Anterior cingulate cortex (tissue), 58 donors: ENCODE results near the gene SGMS1.
"Not testable (repeated sequence)": the region's sequence is repeated elsewhere in the genome, so short reads cannot be mapped to it uniquely, and the experiment has no call there.

Experiments used
- DNase-seq, 58 donors: peaks; one replicate each; lab custom pipeline; 2025; lab: John Stamatoyannopoulos, UW

Gene SGMS1

DNA sequence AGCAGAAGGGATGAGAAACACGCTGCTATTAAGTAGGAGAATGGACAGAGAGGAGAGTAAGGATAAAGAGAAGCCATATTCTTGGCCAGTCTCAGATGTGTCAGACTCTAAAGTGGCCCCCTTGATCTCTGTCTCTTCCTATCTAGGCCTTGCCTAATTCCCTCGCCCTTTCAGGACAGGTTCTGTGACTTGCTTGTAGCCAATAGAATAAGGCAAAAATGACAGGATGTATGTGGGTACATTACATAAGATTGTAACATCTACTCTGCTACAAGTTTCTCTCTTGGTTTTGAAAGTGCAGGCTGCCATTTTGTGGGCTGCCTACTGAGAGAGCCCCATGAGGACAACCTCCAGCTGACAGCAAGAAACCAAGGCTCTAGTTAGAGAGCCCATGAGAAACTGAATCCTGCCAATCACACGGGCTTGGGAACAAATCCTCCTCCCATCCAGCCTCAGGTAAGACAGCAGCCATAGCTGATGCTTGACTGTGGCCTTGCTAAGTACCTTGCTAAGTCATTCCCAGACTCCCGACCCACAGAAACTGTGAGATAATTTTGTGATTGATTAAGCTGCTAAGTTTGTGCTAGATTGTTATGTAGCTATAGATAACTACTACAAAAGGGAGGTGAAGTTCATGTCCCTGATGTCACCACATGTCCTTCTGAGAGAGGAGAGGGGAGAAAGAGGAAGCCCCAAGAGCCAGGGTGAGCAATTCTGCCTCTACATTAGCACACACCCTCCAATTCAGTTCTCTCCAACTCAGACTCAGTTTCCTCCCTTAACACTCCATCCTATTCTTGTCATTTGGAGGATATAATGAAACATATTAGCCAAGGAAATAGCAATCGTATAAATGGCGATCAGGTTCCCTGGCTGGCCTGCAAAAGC lies 185.5 kb downstream of the SGMS1 start:
- DNase-seq: no peak

- DNase-seq: no peak
Measured at GRCh38 chr10:50437248-50437647, 186.5 kb downstream of the SGMS1 start.

DNA sequence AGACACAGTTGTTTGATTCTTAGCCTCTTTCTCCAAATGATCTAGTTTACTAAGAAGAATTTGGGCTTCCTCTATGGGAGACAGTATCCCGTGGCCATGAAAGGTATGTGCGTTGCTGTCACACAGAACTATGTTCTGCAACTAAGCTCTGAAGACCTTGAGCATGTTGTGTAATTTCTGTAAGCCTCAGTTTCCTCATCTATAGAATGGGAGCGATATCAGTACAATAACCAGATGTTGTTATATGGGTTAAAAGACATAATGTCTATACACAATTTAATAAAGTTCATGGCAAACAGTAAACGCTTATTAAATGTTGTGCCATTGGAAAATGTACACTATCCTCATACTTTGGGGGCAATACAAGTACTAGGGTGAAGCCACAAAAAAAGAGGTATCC lies 187.0 kb downstream of the SGMS1 start:
- no peak for DNase-seq

DNA sequence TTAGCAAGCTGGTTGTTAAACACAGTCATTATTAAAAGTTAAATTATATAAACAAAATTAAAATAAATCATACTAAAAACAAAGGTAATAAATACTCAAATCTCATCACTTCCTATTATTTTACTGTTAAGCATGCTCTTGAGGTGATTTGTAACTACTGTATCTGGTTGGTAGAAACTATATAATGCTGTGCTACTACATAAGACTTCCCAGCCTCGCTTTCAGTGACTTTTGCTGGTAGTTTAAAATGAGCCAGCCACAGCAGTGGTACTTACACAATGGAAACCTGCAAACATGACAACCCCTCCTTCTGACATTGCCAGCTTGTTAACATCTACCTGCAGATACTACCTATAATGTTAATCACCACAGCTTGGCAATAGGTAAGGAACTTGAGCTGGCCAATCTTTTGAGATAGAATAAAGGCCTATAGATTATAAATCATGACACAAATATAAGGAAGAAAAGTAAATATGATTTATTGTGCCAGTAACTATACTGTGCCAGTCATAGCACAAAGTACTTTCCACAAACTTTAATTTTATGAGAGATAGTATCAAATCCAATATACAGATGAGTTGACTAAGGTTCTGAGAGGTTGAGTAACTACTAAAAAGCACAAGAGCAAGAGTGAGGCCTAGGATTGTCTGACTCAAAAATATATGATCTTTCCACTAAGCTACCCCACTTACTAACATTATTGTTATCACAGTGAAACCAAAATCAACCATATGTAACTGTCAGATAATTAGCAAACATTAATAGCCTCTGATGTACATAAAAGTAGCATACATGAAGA lies 191.3 kb downstream of the SGMS1 start:
- DNase-seq: no peak

- DNase-seq: no peak
Measured at GRCh38 chr10:50431791-50432190, 192.0 kb downstream of the SGMS1 start.

DNA sequence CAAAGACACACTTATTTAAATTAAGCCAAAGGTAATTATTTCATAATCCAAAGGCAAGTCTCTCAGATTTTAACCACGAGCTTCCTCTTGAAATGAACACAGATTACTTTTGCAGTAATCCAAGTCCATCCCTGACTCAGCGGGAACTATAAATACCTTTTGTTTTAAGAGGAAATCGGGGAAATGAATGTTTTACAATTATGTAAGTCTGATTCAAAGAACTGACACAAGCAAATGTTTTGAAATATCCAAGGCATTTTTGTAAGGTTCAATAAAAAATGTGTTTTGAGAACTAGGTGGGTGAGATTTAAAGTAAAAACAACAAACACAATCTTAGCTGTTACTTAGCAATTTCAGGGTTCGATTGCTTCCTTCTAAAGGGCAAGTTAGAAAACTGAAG lies 192.6 kb downstream of the SGMS1 start:
- no peak for DNase-seq

DNA sequence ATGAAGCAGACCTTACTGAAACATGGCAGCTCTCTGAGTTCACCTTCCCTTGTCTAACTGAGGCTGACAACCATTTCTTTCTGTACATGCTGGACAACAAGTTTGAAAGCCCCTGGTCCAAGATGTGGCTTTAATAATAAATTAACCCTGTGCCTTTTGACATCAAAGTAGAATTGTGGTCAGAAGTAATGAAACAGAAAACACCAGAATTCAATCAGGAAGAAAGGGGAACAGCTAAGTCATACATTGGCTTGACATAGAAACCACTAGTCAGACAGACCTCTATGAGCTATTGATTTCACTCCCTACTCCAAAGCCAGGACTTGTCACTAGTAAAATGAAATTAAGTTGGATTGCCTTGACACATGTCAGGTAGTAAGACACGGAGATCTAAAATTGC lies 197.3 kb downstream of the SGMS1 start:
- no peak for DNase-seq

DNA sequence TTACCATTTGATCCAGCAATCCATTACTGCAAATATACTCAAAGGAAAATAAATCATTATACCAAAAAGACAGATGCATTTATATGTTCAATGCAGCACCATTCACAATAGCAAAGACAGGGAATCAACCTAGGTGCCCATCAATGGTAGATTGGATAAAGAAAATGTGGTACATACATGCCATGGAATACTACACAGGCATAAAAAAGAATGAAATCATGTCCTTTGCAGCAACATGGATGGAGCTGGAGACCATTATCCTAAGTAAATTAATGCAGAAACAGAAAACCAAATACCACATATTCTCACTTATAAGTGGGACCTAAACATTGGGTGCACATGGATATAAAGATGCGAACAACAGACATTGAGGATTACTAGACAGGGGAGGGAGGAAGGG lies 198.5 kb downstream of the SGMS1 start:
- not testable (repeated sequence) for DNase-seq

DNA sequence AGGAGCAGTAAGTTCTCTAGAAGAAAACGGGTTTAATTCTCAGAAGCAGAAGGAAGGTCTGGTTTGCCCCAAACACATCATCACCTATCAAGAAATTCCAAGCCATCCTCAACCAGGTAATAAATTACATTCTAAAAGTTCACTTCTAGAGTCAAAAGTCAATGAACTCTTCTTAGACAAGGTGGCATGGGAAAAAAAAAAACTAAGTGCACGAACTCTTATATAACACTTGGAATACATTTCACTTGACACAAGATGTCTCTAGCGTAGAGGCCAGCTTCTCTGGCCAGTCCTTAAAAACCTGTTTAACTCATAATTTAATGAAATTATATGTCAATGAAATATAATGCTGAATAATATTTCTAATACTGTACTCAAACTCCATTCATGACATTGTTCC lies 200.3 kb downstream of the SGMS1 start:
- no peak for DNase-seq

DNA sequence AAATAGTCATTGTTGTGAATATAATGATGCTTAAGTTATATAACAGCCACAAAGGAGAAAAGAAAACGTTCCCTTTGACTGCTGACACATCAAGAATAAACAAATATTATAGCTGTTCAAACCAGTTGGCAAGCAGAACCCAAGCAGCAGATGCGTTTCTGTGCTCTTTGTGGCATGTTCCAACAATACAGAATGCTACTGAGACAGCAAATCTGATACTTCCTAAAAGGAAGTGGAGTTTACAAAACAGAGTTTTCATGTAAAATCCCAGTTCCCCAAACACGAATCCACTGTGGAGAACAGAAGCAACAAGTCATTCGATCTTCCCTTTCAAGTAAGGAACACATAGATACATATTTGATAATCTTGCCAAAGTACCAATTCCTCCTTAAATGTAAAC lies 201.5 kb downstream of the SGMS1 start:
- peak in 11 of 58 donors; percentile 8 to 55 (median 26) for DNase-seq

DNA sequence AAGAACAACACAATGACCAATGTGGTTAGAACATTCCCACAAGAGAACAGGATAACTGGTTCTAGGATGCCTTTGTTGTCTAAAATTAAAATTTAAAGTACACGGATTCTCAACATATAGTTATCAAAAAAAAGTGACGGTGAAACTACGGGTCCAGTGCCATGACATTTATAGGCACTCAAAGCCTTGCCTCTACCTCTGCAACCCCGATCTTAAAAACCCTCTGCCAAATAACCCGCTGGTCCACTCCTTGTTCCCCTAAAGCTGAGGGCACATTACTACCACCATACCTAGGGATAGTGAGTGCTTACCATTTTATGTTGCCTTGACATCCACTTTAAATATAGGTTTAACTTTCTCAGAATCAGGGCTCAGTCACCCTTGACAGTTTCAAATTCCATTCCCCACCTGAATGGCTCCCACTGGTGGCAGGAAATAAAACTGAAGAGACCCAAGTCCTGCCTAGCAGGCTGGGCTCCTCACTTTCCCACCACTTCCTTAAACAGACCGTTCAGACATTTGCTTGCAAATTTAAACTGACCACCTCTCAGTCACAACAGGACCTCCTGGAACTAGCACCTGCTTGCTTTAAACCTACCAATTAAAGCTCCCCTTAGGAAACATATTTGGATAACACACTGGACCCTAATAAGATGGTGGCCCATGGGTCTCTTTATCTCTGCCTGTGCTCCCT lies 202.6 kb downstream of the SGMS1 start:
- peak in 9 of 58 donors; percentile 8 to 35 (median 18) for DNase-seq

DNA sequence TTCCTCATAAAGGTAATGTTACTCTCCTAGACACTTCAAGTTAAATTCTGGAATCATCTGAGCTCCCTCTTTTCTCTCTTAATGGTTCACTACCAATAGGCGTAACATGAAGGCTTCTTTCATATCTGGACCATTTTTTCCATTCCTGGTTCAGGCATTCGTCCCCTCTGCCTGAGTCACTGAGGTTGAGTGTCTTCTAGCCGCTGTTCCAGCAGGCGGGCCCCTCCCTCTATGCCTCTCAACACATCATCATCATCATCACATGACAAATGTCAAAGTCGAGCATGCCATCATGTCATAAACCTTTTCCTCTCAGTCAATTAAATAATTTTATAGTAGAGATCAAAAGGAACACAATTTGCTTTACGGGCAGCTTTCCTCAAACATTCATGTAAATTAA lies 203.6 kb downstream of the SGMS1 start:
- no peak for DNase-seq

DNA sequence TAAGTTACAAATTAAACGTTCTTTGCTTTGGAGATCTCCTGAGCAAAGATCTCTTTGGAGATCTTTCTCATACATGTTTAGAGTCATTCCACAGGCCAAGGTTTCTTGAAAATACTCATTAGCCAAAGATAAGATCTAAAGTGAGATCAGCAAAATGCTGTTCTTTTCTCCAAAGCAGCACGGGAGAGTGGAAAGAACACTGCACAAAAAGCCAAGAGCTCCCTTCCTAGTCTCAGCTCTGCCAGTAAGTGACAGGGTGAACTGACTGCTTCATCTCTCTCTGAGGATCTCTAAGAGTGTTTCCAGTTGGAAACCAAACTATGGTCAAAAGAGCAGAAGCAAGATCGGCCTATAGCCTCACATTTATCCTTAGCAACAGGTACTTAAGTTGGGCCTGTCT lies 204.0 kb downstream of the SGMS1 start:
- DNase-seq: no peak

- no peak for DNase-seq
Measured at GRCh38 chr10:50419091-50419490, 204.7 kb downstream of the SGMS1 start.

- peak in 36 of 58 donors; percentile 14 to 66 (median 38) for DNase-seq
Measured at GRCh38 chr10:50417886-50418830, 205.6 kb downstream of the SGMS1 start.

DNA sequence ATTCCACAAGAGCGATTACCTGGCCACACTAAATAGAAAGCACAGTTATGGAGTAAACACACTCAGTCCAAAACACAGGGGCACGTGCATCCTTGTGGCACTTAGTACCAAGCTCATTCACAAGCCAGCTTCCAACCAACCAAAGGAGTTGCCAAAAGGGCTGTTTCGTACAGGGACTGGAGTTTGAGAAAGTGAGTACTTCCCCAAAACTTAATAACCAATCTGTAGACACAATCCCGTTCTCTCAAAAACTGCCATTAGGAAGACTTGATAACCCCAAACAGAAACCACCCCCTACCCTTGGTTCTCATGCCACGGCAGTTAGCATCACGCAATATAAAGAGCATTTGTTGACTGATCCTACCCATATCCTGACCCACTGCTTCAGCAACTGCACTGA lies 206.3 kb downstream of the SGMS1 start:
- DNase-seq: peak in 15 of 58 donors; percentile 16 to 59 (median 38)

DNA sequence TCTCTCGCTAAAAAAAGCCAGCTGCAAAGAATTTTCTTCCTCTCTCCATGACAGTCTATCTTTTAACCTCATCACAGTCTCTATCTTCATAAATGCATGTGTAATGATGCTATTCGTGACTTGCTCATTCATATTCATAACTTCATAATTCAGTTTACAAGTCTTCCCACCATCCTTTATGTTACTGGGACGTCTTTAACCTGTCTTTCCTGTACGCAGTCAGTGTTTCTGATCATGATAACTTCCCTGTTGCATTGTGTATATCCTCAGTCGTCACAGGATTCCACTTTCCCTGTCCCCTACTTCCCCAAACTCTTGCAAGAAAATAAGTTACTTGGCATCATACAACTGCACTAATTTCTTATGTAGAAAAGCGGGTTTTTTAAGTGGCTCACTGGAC lies 206.9 kb downstream of the SGMS1 start:
- DNase-seq: no peak

DNA sequence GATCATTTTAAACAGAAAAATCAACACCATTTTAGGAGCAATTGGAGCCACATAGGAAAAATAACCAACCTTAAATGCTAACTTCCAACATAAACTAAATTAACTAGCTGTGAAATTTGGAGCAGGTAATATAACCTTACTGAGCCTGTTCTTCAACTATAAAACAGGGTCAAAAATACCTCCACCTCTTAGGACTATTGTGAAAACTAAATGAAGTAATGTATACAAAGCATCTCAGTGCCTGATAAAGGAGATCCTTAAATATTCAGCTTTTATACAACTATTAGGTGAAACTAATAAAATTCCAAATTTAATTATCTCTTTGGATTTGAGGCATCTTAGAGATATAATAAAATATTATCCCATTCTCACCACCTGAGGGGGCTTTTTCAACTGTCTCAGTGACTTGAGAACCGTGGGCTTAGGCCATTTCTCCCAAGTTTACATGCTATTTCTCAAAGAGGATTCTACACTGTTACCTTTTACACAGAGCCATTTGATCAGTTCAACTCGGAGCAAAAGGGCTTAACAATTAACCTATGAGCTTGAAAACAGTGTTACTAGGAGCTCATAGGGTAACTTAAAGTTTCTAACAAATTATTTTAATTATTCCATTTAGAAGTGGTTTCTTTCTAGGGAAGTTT lies 207.5 kb downstream of the SGMS1 start:
- DNase-seq: no peak

DNA sequence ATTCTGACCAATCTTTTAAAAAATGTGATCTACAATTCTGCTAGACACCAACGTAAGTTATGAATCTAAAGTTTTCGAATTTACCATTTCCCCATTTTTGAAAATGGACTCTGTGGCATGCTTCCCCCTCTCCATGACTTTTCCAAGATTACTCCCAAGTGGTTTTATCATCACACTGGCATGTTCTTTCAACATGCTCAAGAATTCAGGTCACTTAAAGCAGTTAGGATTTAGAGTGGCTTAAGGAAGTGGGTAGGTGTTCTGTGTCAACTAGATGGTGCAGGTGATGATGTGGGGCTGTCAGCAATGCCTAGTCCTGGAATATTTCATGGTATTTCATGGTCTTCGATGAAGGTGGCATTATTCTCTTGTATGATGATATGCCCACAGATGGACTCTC lies 208.5 kb downstream of the SGMS1 start:
- DNase-seq: no peak
